ENCODE results near the gene SNAI3. TPM values are rescaled to one million over a fixed set of nuclear protein-coding genes. Genes with fewer than 3 reads are reported as not detected.

Gene SNAI3
- total and polyA plus RNA-seq, 11 donors = 0.76 to 9.5 (median 1.7) TPM

DNA sequence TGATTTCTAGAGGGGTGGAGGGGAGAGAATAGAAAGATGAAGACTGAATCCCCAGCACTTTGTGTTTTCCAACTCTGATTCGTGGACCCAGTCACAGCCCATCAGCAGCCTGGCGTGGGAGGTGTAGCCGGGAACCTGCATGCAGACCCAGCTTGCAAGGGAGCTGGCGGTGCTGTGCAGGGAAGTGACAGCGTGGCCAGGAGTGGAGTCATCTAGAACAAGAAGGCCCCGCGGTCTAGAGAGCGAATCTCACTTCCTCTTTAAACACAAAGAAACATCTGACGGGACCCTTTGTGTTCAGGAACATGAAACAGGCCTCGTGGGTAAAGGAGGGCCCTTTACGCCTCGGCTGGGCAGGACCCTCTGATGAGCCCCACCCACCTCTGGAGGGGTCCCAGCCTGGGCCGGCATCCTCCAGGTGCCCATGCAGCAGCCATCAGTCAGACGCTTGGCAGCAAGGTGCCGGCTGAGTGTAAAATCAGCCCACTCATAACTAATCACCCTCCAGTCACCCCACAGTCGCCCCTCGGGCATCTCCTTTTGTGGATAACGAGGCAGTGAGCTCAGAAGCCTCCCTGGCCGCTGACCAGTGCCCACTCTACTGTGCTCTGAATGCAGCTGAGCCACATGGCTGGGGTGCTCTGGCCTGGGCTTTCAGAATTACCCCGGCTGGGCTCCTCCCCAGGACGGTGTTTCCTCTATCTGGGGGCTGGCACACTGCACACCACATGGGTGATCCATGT is 4.4 kb downstream of the SNAI3 start:
- Histone ChIP-seq H3K36me3 (peaks cover 0 to 13% (median 0%) of the 10 kb centered on the region in 9 donors), H3K4me3 (peak overlapping the region in 1 of 12 donors; percentile 28), H3K9me3 (no peaks in the 10 kb centered on the region), H3K4me1 (peaks cover 0 to 48% (median 18%) of the 10 kb centered on the region in 12 donors), H3K27me3 (peaks cover 0 to 41% (median 3%) of the 10 kb centered on the region in 9 donors), H3K27ac (peak overlapping the region in 3 of 12 donors; percentile 5 to 88 (median 43))
- TF ChIP-seq, protein P1, sequence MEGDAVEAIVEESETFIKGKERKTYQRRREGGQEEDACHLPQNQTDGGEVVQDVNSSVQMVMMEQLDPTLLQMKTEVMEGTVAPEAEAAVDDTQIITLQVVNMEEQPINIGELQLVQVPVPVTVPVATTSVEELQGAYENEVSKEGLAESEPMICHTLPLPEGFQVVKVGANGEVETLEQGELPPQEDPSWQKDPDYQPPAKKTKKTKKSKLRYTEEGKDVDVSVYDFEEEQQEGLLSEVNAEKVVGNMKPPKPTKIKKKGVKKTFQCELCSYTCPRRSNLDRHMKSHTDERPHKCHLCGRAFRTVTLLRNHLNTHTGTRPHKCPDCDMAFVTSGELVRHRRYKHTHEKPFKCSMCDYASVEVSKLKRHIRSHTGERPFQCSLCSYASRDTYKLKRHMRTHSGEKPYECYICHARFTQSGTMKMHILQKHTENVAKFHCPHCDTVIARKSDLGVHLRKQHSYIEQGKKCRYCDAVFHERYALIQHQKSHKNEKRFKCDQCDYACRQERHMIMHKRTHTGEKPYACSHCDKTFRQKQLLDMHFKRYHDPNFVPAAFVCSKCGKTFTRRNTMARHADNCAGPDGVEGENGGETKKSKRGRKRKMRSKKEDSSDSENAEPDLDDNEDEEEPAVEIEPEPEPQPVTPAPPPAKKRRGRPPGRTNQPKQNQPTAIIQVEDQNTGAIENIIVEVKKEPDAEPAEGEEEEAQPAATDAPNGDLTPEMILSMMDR (IDR thresholded peaks at IDR 0.05) = no peak
- no peak for TF ChIP-seq POLR2A (IDR thresholded peaks at IDR 0.05)
- WGBS, 4 donors = 42 to 53% (median 48%) methylated on average over 18 to 21 of the region's 21 CpGs
- DNase-seq = peak; percentile 45 to 77 (median 59)
- peak in 3 of 4 donors; percentile 12 to 38 (median 30) for ATAC-seq
- intact Hi-C loops (cut with DNase I) = no loop called here

DNA sequence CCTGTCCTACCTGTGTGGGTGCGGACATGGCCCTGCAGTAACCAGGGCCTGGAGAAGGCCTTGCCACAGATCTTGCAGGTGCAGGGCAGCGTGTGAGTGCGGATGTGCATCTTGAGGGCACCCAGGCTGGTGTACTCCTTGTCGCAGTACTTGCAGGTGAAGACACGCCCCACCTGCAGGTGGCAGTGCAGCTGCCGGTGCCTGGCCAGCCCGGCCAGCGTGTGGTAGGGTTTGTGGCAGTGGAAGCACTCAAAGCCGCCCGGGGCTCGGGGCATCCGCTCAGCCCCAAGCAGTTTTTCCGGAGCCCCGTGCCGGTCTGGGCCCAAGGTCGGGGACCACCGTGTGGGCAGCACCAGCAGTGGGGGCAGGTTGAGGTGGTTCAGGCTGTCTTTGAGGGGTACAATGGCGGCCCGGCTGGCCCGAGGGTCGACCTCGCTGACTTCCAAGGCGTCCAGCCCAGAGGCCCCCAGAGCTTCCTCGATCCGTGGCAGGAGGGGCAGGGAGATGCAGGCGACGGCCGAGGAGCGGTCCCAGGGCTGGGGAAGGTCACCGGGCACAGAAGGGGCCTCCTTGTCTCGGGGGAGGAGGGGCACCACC is 5.1 kb downstream of the SNAI3 start:
- H3K27me3 ChIP-seq = peaks cover 0 to 34% (median 3%) of the 10 kb centered on the region in 9 donors
- H3K36me3 ChIP-seq = peaks cover 0 to 13% (median 0%) of the 10 kb centered on the region in 9 donors
- H3K4me1 ChIP-seq = peaks cover 0 to 43% (median 11%) of the 10 kb centered on the region in 12 donors
- peak overlapping the region in 1 of 12 donors; percentile 8 for H3K4me3 ChIP-seq
- peak in 1 of 5 donors; percentile 16 for DNase-seq
- peak overlapping the region in 1 of 12 donors; percentile 88 for H3K27ac ChIP-seq
- 60 to 67% (median 63%) methylated on average over 15 to 31 of the region's 31 CpGs for WGBS, 4 donors
- H3K9me3 ChIP-seq = no peaks in the 10 kb centered on the region
- no peak for ATAC-seq
- intact Hi-C loops (cut with DNase I) = no loop called here
- TF ChIP-seq POLR2A (IDR thresholded peaks at IDR 0.05) = no peak
- TF ChIP-seq, protein P1 (IDR thresholded peaks at IDR 0.05) = peak in 4 of 12 donors; percentile 7 to 29 (median 12)

DNA sequence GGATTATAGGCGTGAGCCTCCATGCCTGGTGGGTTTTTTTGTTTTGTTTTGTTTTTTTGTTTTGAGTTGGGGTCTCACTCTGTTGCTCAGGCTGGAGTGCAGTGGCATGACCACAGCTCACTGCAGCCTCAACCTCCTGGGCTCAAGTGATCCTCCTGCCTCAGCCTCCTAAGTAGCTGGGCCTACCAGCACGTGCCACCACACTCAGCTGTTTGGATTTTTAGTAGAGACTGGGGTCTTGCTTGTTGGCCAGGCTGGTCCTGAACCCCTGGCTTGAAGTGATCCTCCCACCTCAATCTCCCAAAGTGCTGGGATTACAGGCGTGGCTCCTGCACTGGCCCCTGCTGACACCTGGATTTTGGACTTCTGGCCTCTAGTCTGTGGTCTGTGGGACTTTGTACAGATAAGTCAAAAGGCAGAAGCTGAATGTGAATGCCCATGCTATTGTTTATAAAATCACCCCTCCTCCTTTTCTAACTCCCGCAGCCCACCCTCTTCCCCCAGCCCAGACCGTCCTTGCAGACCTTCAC is 5.7 kb downstream of the SNAI3 start:
- DNase-seq = no peak

More for the DNA sequence above, 5.7 kb downstream of the SNAI3 start:
- no peaks in the 10 kb centered on the region for H3K9me3 ChIP-seq
- peaks cover 0 to 29% (median 3%) of the 10 kb centered on the region in 9 donors for H3K27me3 ChIP-seq
- peaks cover 0 to 13% (median 0%) of the 10 kb centered on the region in 9 donors for H3K36me3 ChIP-seq
- WGBS, 4 donors = 80 to 90% (median 85%) methylated on average over 5 of the region's 5 CpGs
- no peak overlapping the region for H3K27ac ChIP-seq
- peaks cover 0 to 38% (median 5%) of the 10 kb centered on the region in 12 donors for H3K4me1 ChIP-seq
- TF ChIP-seq POLR2A (IDR thresholded peaks at IDR 0.05) = no peak
- TF ChIP-seq, protein P1 (IDR thresholded peaks at IDR 0.05) = no peak
- H3K4me3 ChIP-seq = no peak overlapping the region
- no peak for ATAC-seq
- intact Hi-C loops (cut with DNase I) = no loop called here

Data from heart left ventricle (tissue), 16 donors.